ENCODE data around the gene SYT4.

GRCh38 chr18:43312891-43313290 lies 35.6 kb upstream of the SYT4 start:
- TF ChIP-seq, protein P1, sequence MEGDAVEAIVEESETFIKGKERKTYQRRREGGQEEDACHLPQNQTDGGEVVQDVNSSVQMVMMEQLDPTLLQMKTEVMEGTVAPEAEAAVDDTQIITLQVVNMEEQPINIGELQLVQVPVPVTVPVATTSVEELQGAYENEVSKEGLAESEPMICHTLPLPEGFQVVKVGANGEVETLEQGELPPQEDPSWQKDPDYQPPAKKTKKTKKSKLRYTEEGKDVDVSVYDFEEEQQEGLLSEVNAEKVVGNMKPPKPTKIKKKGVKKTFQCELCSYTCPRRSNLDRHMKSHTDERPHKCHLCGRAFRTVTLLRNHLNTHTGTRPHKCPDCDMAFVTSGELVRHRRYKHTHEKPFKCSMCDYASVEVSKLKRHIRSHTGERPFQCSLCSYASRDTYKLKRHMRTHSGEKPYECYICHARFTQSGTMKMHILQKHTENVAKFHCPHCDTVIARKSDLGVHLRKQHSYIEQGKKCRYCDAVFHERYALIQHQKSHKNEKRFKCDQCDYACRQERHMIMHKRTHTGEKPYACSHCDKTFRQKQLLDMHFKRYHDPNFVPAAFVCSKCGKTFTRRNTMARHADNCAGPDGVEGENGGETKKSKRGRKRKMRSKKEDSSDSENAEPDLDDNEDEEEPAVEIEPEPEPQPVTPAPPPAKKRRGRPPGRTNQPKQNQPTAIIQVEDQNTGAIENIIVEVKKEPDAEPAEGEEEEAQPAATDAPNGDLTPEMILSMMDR (IDR thresholded peaks at IDR 0.05; ENCODE audit: poor library complexity) = no peak
- TF ChIP-seq EZH2 (IDR thresholded peaks at IDR 0.05; ENCODE audit: borderline replicate concordance) = no peak
